PFSK-1 (cell line): ENCODE data around the gene SLC24A3.

Source experiments
- FOXP2 ChIP-seq: optimal IDR thresholded peaks from 2 replicates; pipeline ENCODE3; 2011; ENCODE audit warnings: borderline replicate concordance, control low read depth, inconsistent platforms; ENCODE audit not compliant: insufficient read depth; ENCODE audit errors: extremely low read length, extremely low read depth
- POLR2AphosphoS5 ChIP-seq: IDR thresholded peaks from 2 replicates; pipeline ENCODE4 v1.6.1; 2012; ENCODE audit warnings: low read depth, mild to moderate bottlenecking, control low read depth, low read length, moderate library complexity
- SIN3A ChIP-seq: IDR thresholded peaks from 2 replicates; pipeline ENCODE4 v1.6.1; 2012; ENCODE audit warnings: mild to moderate bottlenecking, low read length, moderate library complexity, borderline replicate concordance; ENCODE audit not compliant: insufficient read depth
- TAF1 ChIP-seq: IDR thresholded peaks from 2 replicates; pipeline ENCODE4 v1.6.1; 2012; ENCODE audit warnings: low read length, control low read depth, borderline replicate concordance; ENCODE audit not compliant: insufficient read depth
- TF ChIP-seq, protein P1 (sequence below), 2 experiments: IDR thresholded peaks; 2 replicates each; pipeline versions ENCODE4 v1.6.1 to v1.8.0; 2011 to 2012; ENCODE audit warnings: low read depth in 2 of 2, low read length in 2 of 2, control low read depth in 1 of 2, inconsistent platforms in 1 of 2, mild to moderate bottlenecking in 1 of 2, moderate library complexity in 1 of 2; ENCODE audit not compliant: insufficient read depth in 1 of 2

DNA sequence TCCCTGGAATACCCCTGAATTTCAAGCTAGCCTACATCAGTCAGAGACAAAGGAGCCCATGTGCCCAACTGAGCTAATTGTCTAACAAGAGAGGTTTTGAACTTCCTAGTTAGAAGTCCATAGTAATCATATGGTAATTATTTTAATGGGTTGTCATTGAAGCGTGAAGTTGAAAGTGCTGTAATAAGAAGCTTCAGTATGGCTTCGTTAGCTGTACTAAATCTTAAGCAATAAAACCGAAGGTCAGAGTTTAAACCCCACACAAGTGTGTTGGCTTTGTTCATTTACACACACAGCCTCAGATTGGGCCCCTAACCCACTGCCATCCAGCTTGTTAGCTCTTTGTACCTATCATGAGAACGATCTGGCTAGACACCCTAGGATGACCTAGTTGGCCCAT is 350.0 kb downstream of the SLC24A3 start:
- TF ChIP-seq POLR2AphosphoS5 (no peak), TAF1 (no peak), SIN3A (no peak), FOXP2 (no peak)
- TF ChIP-seq, protein P1, sequence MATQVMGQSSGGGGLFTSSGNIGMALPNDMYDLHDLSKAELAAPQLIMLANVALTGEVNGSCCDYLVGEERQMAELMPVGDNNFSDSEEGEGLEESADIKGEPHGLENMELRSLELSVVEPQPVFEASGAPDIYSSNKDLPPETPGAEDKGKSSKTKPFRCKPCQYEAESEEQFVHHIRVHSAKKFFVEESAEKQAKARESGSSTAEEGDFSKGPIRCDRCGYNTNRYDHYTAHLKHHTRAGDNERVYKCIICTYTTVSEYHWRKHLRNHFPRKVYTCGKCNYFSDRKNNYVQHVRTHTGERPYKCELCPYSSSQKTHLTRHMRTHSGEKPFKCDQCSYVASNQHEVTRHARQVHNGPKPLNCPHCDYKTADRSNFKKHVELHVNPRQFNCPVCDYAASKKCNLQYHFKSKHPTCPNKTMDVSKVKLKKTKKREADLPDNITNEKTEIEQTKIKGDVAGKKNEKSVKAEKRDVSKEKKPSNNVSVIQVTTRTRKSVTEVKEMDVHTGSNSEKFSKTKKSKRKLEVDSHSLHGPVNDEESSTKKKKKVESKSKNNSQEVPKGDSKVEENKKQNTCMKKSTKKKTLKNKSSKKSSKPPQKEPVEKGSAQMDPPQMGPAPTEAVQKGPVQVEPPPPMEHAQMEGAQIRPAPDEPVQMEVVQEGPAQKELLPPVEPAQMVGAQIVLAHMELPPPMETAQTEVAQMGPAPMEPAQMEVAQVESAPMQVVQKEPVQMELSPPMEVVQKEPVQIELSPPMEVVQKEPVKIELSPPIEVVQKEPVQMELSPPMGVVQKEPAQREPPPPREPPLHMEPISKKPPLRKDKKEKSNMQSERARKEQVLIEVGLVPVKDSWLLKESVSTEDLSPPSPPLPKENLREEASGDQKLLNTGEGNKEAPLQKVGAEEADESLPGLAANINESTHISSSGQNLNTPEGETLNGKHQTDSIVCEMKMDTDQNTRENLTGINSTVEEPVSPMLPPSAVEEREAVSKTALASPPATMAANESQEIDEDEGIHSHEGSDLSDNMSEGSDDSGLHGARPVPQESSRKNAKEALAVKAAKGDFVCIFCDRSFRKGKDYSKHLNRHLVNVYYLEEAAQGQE (IDR thresholded peaks at IDR 0.05; ENCODE audit: insufficient read depth in 1 of 2, low read depth in 2 of 2, low read length in 2 of 2): no peak
